K562 (cell line): Measurements from ENCODE around the gene SYNPO2. TPM values are rescaled to one million over a fixed set of nuclear protein-coding genes. Genes with fewer than 3 reads are reported as not detected.
A peak's percentile ranks its signal among the peaks of the same experiment; 100 is the strongest.

Experiments used
- ATAC-seq: fragments of 200-7000 bp; cut with Tn5 transposase; 3 replicates; pipeline ENCODE4 v1.9.1; 2020; ENCODE audit warnings: moderate library complexity
- BruUV-seq: library from RNA; stranded (reverse); fragments of 400-500 nt; replicated peaks from 2 replicates; lab custom pipeline; 2021; lab: Mats Ljungman, UMichigan
- CTCF ChIA-PET: fragments of 300-600 bp; formaldehyde crosslinking; extraction: SDS; loops from one replicate; lab custom pipeline; 2021; ENCODE audit warnings: low intra/inter-chr PET ratio; lab: Yijun Ruan, JAX
- POLR2A ChIA-PET: fragments of 300-600, 350-650 bp; sonication (Branson Sonifier 250); formaldehyde crosslinking; extraction: SDS; loops from one replicate; lab custom pipeline; 2021; ENCODE audit warnings: antibody characterized with exemption, inconsistent platforms; lab: Yijun Ruan, JAX
- DNase-seq, 4 experiments: peaks; one replicate each; pipeline versions ENCODE4 v3.0.0 to v3.0.0-alpha.2; 2011 to 2018; ENCODE audit warnings: low spot score in 3 of 4, mixed read lengths in 3 of 4; ENCODE audit errors: extremely low read depth in 1 of 4
- FAIRE-seq: peaks from 2 replicates; lab custom pipeline; 2011; peaks lifted over from hg19 to GRCh38; lab: Jason Lieb, UNC
- H2AFZ ChIP-seq: 2 replicates; pipeline ENCODE4 v1.6.0; 2011; ENCODE audit warnings: low read depth, low read length, control low read depth, inconsistent platforms
- H3K27ac ChIP-seq: fragments of 200-600 bp; 3 replicates; pipeline ENCODE4 v1.8.0; 2011; ENCODE audit warnings: low read depth, mild to moderate bottlenecking, control low read depth, inconsistent platforms, low read length, moderate library complexity, mixed read lengths; ENCODE audit errors: extremely low read depth
- H3K27me3 ChIP-seq, 2 experiments: fragments of 300-600 bp in 1 of 2; 2 replicates in 1 of 2; 3 replicates in 1 of 2; pipeline versions ENCODE4 v1.6.0 to v1.8.0; 2011; ENCODE audit warnings: inconsistent platforms in 2 of 2, low read length in 2 of 2, mild to moderate bottlenecking in 1 of 2, mixed read lengths in 1 of 2, moderate library complexity in 1 of 2; ENCODE audit not compliant: control insufficient read depth in 2 of 2, insufficient read depth in 2 of 2
- H3K36me3 ChIP-seq: fragments of 300-600 bp; 3 replicates; pipeline ENCODE4 v1.8.0; 2011; ENCODE audit warnings: mild to moderate bottlenecking, low read length, inconsistent platforms; ENCODE audit not compliant: control insufficient read depth, insufficient read depth
- H3K4me1 ChIP-seq, 2 experiments: fragments of 200-600 bp in 1 of 2; replicated peaks in 1 of 2; 2 replicates in 1 of 2; 3 replicates in 1 of 2; pipeline versions ENCODE4 v1.5.1 to v1.8.0; 2011; ENCODE audit warnings: inconsistent platforms in 2 of 2, low read length in 2 of 2, mild to moderate bottlenecking in 1 of 2, mixed read lengths in 1 of 2, moderate library complexity in 1 of 2; ENCODE audit not compliant: control insufficient read depth in 2 of 2, insufficient read depth in 2 of 2
- H3K4me2 ChIP-seq: 2 replicates; pipeline ENCODE4 v1.6.1; 2011; ENCODE audit warnings: low read length, control low read depth, inconsistent platforms, mixed read lengths; ENCODE audit not compliant: insufficient read depth
- H3K4me3 ChIP-seq: fragments of 200-600 bp; sonication (generic), shearing (Covaris generic); 2 replicates; pipeline ENCODE4 v1.5.1; 2016; ENCODE audit warnings: control low read depth, inconsistent platforms
- H3K79me2 ChIP-seq: fragments of 200-600 bp; 3 replicates; pipeline ENCODE4 v1.8.0; 2011; ENCODE audit warnings: low read length, inconsistent platforms; ENCODE audit not compliant: control insufficient read depth, insufficient read depth
- H3K9ac ChIP-seq, 2 experiments: 2 replicates each; pipeline versions ENCODE4 v1.6.0 to v1.6.1; 2011; ENCODE audit warnings: low read depth in 2 of 2, low read length in 2 of 2, control low read depth in 1 of 2, inconsistent platforms in 1 of 2, mild to moderate bottlenecking in 1 of 2, mixed read lengths in 1 of 2; ENCODE audit not compliant: insufficient read depth in 1 of 2
- H3K9me1 ChIP-seq: one replicate; pipeline ENCODE4 v1.6.0; 2011; ENCODE audit warnings: inconsistent platforms, mild to moderate bottlenecking, low read length, moderate library complexity; ENCODE audit not compliant: control insufficient read depth, insufficient read depth
- H3K9me3 ChIP-seq: replicated peaks from 2 replicates; pipeline ENCODE4 v1.5.1; 2011; ENCODE audit warnings: low read depth, low read length, inconsistent platforms; ENCODE audit not compliant: control insufficient read depth, insufficient read depth
- H4K20me1 ChIP-seq: replicated peaks from 2 replicates; pipeline ENCODE4 v1.6.1; 2011; ENCODE audit warnings: low read length, inconsistent platforms, mixed read lengths; ENCODE audit not compliant: control insufficient read depth, insufficient read depth
- IRF2 ChIP-seq: sonication (generic); formaldehyde crosslinking; IDR thresholded peaks from 2 replicates; pipeline ENCODE4 v1.8.1; 2022; ENCODE audit warnings: mild to moderate bottlenecking, missing genetic modification reagents
- NFATC3 ChIP-seq: fragments of 450-650 bp; IDR thresholded peaks from 2 replicates; pipeline ENCODE4 v1.6.1; 2017; ENCODE audit warnings: mild to moderate bottlenecking
- NR2C2 ChIP-seq, 2 experiments: fragments of 200-800 bp in 1 of 2; sonication (Bioruptor generic) in 1 of 2; sonication (generic) in 1 of 2; formaldehyde crosslinking in 1 of 2; IDR thresholded peaks; 2 replicates each; pipeline versions ENCODE4 v1.6.1 to v1.8.0; 2016 to 2022; ENCODE audit warnings: mild to moderate bottlenecking in 1 of 2, missing compliant biosample characterization in 1 of 2, missing genetic modification characterization in 1 of 2, missing genetic modification reagents in 1 of 2
- ZKSCAN8 ChIP-seq: fragments of 200-800 bp; sonication (Bioruptor generic); IDR thresholded peaks from 2 replicates; pipeline ENCODE4 v1.6.1; 2016; ENCODE audit warnings: missing genetic modification characterization, missing compliant biosample characterization
- ZNF3 ChIP-seq: fragments of 250-450 bp; sonication (Bioruptor Pico); IDR thresholded peaks from 2 replicates; pipeline ENCODE4 v1.5.0; 2021; ENCODE audit warnings: mild to moderate bottlenecking, moderate library complexity
- WGBS: fragments of 100-300 bp; shearing (Covaris generic); methylation state at CpG from one replicate; pipeline ENCODE4 v1.1.6; 2016; ENCODE audit warnings: low coverage, mixed read lengths; ENCODE audit not compliant: insufficient coverage; ENCODE audit errors: missing lambda C conversion rate; 5-methylcytosine and 5-hydroxymethylcytosine counted together
- in situ Hi-C: fragments of 300-500 bp; cut with MboI; formaldehyde crosslinking; loops from 4 replicates; pipeline ENCODE4 v1.15.0; 2018; ENCODE audit warnings: inconsistent platforms, mixed read lengths
- intact Hi-C: fragments of 100-400 bp; cut with micrococcal nuclease; formaldehyde crosslinking; loops from 2 replicates; pipeline ENCODE4 v1.14.2; 2022
- polyA plus RNA-seq, 8 experiments: library from polyadenylated mRNA; depleted of rRNA in 4 of 8; stranded (reverse) in 5 of 8; unstranded in 3 of 8; fragments of >200 nt; fragmentation: Nextera tagmentation in 2 of 8; fragmentation: Illumina TruSeq in 1 of 8; extraction: Ambion mirVana in 2 of 8; extraction: Trizol in 1 of 8; gene quantifications; 2 replicates each; pipeline versions ENCODE4 v1.2.1 to v1.2.3, GENCODE V29; 2011 to 2014; ENCODE audit warnings: inconsistent platforms in 1 of 8, missing spikeins in 1 of 8
- total RNA-seq, 7 experiments: library from RNA; depleted of rRNA in 6 of 7; stranded (reverse); fragments of >200 nt in 6 of 7; fragmentation: Illumina TruSeq in 2 of 7; extraction: Trizol in 2 of 7; gene quantifications; 2 replicates each; pipeline versions ENCODE4 v1.2.1 to v1.2.3, GENCODE V29; 2011 to 2021; ENCODE audit warnings: low replicate concordance in 1 of 7
- TF ChIP-seq, protein P1 (sequence below): sonication (generic); formaldehyde crosslinking; IDR thresholded peaks from 2 replicates; pipeline ENCODE4 v1.8.0; 2022; ENCODE audit warnings: missing genetic modification reagents, mild to moderate bottlenecking, moderate library complexity, borderline replicate concordance

SYNPO2 gene
- total and polyA plus RNA-seq, 9 of the 15 experiments (the other 6 are each of a cell fraction or from before 2014, with no cell fraction given), result 0.03 to 0.18 TPM; not detected in 7

DNA sequence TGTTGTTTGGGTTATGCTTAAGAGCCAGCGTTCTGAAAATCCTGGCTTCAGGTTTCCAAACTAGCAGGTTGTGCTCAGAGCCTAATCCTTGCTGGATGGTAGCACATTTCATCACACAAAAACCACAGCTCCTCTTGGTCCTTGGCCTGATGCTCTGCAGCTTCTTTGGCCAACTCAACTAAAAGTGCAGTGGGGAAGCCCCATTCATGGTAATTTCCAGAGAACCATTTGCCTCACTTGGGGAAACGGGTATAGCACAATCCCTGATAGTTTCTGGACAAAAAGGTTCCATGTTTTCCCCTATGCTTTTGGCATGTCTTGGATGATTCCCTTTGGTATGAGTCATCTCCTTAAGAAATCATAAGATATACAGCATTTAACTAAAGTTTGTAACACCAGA is 78.7 kb downstream of the SYNPO2 start:
- Histone ChIP-seq H3K9ac (no peak overlapping the region), H3K36me3 (no peaks in the 10 kb centered on the region), H3K27ac (no peak overlapping the region), H3K4me2 (no peak overlapping the region), H2AFZ (no peak overlapping the region), H3K27me3 (no peaks in the 10 kb centered on the region), H4K20me1 (no peaks in the 10 kb centered on the region), H3K9me1 (no peaks in the 10 kb centered on the region), H3K4me1 (no peaks in the 10 kb centered on the region), H3K4me3 (no peak overlapping the region), H3K79me2 (no peaks in the 10 kb centered on the region), H3K9me3 (no peaks in the 10 kb centered on the region)
- FAIRE-seq (no peak), DNase-seq (no peak), ATAC-seq (no peak)
- 7% methylated on average over 2 of the region's 2 CpGs for WGBS
- TF ChIP-seq, protein P1, sequence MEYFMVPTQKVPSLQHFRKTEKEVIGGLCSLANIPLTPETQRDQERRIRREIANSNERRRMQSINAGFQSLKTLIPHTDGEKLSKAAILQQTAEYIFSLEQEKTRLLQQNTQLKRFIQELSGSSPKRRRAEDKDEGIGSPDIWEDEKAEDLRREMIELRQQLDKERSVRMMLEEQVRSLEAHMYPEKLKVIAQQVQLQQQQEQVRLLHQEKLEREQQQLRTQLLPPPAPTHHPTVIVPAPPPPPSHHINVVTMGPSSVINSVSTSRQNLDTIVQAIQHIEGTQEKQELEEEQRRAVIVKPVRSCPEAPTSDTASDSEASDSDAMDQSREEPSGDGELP (CRISPR knock-in tag), result no peak
- no peak for TF ChIP-seq ZKSCAN8 (CRISPR knock-in tag)
- intact Hi-C loops, result loop anchor here (5.0 kb wide), 2 partner anchors 75 to 225 kb away; no protein-coding TSS in a partner anchor
- ChIA-PET CTCF (no interaction called here), POLR2A (interaction anchor here (0.7 kb wide), 1 partner anchor 83 kb away, joined by 3 read pairs; no protein-coding TSS in a partner anchor)
- in situ Hi-C loops, result no loop called here
- BruUV-seq, result no TSS peak

DNA sequence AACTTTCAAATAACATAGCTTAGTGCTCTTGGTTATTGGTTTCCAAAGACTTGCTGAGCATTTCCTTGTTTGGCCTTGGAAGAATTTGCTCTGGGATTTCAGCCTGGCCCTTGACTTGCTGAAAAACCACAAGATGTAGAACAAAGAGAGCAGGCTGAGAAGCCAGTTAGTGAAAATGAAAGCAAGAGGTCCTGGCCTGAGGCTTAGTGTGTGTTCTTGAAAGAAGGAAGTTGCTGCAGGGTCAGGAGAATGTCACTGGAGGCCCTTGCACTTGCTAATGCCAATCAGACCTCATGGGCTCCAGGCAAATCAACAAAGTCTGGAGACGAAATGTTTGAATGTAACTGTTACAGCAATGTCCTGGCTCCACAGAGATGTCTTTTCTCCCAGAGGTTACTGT is 79.4 kb downstream of the SYNPO2 start:
- in situ Hi-C loops, result no loop called here
- intact Hi-C loops, result loop anchor here (5.0 kb wide), 2 partner anchors 76 to 226 kb away; no protein-coding TSS in a partner anchor
- Histone ChIP-seq H3K27ac (no peak overlapping the region), H3K27me3 (no peaks in the 10 kb centered on the region), H3K9me1 (no peaks in the 10 kb centered on the region), H4K20me1 (no peaks in the 10 kb centered on the region), H3K4me2 (no peak overlapping the region), H3K4me1 (no peaks in the 10 kb centered on the region), H3K4me3 (no peak overlapping the region), H3K9ac (no peak overlapping the region), H3K79me2 (no peaks in the 10 kb centered on the region), H3K36me3 (no peaks in the 10 kb centered on the region), H2AFZ (no peak overlapping the region), H3K9me3 (no peaks in the 10 kb centered on the region)
- no TSS peak for BruUV-seq
- no peak for FAIRE-seq
- ChIA-PET POLR2A (interaction anchor here (0.6 to 0.7 kb wide), 2 partner anchors 84 to 654 kb away, joined by 3 read pairs; no protein-coding TSS in a partner anchor), CTCF (no interaction called here)
- 0% methylated on average over 1 of the region's 1 CpG for WGBS
- ATAC-seq, result peak; percentile 54; the same call in 2 of the 3 replicates
- no peak for TF ChIP-seq ZNF3 (CRISPR knock-in tag)
- no peak for TF ChIP-seq NR2C2 (CRISPR knock-in tag; IDR thresholded peaks at IDR 0.05)
- peak; percentile 33; the same call in 1 of the 2 replicates for TF ChIP-seq NR2C2 (tag; IDR thresholded peaks at IDR 0.05)
- no peak for TF ChIP-seq NFATC3
- no peak for TF ChIP-seq IRF2 (CRISPR knock-in tag)
- no peak for DNase-seq
